ENCODE data around the gene ACSS1.

- TF ChIP-seq CTCF (IDR thresholded peaks at IDR 0.05), result no peak
- no peak for TF ChIP-seq POLR2A (IDR thresholded peaks at IDR 0.05)
Measured at GRCh38 chr20:24990810-24991252, 67.1 kb downstream of the ACSS1 start.

Measured in stomach (tissue), 4 donors.